Choroid plexus epithelial cell (primary cell): Measurements from ENCODE around the gene OGFOD1.

Experiments used
- DNase-seq: peaks from one replicate; pipeline ENCODE4 v3.0.0-alpha.2; 2010; ENCODE audit warnings: low read depth
- H3K4me3 ChIP-seq: 2 replicates; pipeline ENCODE4 v1.5.1; 2011; ENCODE audit warnings: low read depth, mild to moderate bottlenecking, control low read depth, low read length, moderate library complexity
- TF ChIP-seq, protein P1 (sequence below): conservative IDR thresholded peaks from 2 replicates; pipeline ENCODE4 v1.5.1; 2011; ENCODE audit warnings: low read depth, mild to moderate bottlenecking, control low read depth, inconsistent platforms, low read length, moderate library complexity

Gene OGFOD1

DNA sequence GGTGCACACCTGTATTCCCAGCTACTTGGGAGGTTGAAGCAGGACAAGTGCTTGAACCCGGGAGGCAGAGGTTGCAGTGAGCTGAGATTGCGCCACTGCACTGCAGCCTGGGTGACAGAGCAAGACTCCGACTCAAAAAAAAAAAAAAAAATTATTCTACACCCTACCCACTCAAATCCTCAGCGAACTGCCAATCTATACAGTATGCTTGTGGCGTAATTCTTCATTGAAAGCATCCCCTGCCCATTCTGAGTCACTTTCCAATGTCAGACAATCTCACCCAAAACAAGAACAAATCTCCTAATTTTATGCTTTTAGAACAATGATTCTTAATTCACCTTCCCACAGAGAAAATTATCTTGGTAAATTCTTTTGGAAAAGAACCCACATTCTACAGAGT, 38.0 kb upstream of the OGFOD1 start:
- TF ChIP-seq, protein P1, sequence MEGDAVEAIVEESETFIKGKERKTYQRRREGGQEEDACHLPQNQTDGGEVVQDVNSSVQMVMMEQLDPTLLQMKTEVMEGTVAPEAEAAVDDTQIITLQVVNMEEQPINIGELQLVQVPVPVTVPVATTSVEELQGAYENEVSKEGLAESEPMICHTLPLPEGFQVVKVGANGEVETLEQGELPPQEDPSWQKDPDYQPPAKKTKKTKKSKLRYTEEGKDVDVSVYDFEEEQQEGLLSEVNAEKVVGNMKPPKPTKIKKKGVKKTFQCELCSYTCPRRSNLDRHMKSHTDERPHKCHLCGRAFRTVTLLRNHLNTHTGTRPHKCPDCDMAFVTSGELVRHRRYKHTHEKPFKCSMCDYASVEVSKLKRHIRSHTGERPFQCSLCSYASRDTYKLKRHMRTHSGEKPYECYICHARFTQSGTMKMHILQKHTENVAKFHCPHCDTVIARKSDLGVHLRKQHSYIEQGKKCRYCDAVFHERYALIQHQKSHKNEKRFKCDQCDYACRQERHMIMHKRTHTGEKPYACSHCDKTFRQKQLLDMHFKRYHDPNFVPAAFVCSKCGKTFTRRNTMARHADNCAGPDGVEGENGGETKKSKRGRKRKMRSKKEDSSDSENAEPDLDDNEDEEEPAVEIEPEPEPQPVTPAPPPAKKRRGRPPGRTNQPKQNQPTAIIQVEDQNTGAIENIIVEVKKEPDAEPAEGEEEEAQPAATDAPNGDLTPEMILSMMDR, result no peak
- no peak for DNase-seq

DNA sequence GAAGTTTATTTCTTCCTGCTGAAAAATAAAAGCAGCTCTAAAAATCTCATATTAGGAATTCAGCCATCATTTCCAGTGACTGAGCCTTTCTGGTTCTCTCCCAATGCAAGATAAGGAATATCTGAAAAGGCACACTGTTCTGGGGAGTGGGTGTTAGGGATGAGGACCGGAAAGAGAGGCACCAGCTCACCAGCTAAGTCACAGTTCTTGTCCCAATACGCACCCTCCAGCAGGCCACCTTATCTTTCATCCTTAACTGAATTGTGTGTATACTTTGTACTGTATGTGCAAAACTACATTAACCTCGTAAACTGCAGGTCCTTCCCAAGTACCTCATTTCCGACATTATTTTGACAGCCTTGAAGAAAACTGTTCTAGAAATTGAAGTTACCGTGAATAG, 37.0 kb upstream of the OGFOD1 start:
- no peak overlapping the region for H3K4me3 ChIP-seq
- no peak for DNase-seq
- TF ChIP-seq, protein P1, result no peak

More for the DNA sequence above, 38.0 kb upstream of the OGFOD1 start:
- H3K4me3 ChIP-seq, result no peak overlapping the region

DNA sequence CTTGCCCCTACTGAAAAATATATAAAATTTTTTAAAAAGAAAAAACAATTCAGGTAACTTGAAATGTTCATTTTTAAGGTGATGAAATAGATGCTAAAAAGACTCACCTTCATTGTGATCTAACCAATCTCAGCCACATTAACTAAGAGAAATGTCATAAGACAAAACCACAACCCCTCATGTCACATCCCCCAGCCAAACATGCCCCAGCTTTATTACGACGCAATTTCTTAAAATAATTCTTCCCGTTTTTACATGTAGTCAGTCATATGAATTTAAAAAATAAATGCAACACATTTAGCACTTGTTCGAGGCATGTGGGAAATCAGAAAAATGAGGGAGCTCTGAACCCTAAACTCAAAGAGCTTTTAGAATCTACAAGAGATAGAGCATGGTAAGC, 35.5 kb upstream of the OGFOD1 start:
- TF ChIP-seq, protein P1, result no peak
- no peak overlapping the region for H3K4me3 ChIP-seq
- DNase-seq, result no peak

DNA sequence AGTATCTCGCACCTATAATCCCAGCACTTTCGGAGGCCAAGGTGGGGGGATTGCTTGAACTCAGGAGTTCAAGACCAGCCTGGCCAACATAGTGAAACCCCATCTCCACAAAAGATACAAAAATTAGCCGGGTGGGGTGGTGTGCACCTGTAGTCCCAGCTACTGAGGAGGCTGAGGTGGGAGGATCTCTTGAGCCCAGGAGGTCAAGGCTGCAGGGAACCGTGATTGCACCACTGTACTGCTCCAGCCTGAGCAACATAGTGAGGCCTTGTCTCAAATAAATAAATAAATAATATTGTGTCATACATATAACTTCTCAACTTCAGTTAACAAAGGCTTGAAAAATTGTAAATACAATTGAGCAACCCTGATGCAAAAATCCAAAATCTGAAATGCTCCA, 34.2 kb upstream of the OGFOD1 start:
- no peak for DNase-seq
- H3K4me3 ChIP-seq, result no peak overlapping the region
- TF ChIP-seq, protein P1, result no peak

DNA sequence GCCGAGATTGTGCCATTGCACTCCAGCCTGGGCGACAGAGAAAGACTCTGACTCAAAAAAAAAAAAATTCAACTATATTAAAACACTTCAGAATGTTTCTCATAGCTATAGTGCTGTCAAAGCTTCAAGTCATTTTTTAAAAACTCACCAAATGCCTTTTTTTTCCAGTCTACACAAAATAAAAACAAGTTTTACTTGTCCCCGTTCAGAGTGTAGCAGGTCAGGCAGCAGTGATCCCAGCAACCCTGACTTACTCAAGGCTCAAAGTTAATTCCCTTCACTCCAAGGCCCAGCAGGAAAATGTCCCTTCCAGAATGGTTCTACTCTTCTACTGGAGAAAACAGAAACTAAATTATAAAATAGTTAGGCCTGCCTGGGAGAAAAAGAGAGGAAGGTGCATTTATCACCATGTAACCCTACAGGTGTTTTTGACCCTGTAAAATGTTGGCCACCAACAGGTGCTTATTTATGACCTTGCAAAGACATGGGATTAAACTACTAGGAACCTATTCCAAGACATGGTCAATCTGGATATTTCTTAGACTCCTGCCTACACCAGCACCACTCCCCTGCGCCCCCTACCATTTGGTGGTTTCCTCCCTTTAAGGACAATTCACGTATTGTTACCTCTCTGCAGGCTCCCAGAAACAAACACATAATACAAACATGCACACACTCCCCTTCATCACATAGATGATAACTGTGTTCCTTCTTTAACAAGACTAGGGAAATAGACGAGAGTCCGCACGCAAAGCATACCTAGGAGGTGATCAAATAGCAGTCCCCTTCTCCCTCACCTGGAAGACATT, 31.4 kb upstream of the OGFOD1 start:
- no peak overlapping the region for H3K4me3 ChIP-seq
- TF ChIP-seq, protein P1, result no peak
- DNase-seq, result no peak

DNA sequence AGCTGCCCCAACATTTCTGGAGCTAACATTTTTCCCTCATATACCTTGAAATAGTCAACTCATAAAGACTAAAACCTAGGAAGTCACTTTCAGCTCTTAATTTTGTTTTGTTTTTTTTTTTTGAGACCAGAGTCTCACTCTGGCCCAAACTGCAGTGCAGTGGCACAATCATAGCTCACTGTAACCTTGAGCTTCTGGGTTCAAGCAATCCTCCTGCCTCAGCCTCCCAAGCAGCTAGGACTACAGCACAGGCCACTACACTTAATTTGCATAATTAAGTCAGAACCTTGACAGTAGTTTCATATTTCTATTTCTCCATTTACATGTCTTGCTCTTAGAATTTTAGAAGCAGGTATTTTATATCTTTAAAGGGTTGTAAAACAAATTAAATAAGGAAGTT, 30.7 kb upstream of the OGFOD1 start:
- TF ChIP-seq, protein P1, result no peak
- H3K4me3 ChIP-seq, result no peak overlapping the region
- DNase-seq, result no peak

DNA sequence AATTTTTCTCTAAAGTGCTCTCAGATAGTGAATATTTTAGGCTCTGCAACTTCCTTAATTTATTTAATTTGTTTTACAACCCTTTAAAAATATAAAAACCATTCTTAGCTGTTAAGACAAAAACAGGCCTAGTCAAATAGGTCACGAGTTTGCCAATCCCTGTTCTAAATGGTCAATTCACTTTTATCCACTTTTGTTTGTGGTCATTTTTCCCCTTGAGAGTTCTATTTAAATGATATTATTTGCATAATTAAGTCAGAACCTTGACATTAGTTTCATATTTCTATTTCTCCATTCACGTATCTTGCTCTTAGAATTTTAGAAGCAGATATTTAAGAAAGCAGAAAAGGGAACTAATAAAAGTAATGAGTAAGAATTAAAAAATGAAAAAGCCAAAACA, 30.0 kb upstream of the OGFOD1 start:
- DNase-seq, result no peak
- H3K4me3 ChIP-seq, result no peak overlapping the region
- TF ChIP-seq, protein P1, result no peak
